PC-9 (cell line): Measurements from ENCODE around the gene VAT1L. TPM values are rescaled to one million over a fixed set of nuclear protein-coding genes. Genes with fewer than 3 reads are reported as not detected.

Experiments
- BruUV-seq: library from RNA; stranded (reverse); fragments of 400-500 nt; replicated peaks from 2 replicates; lab custom pipeline; 2021; lab: Mats Ljungman, UMichigan
- CTCF ChIA-PET: fragments of 300-600 bp; sonication (Branson Sonifier 250); formaldehyde crosslinking; loops from one replicate; lab custom pipeline; 2022; ENCODE audit warnings: antibody characterized with exemption; lab: Charles Lee
- POLR2A ChIA-PET: fragments of 300-600 bp; sonication (Branson Sonifier 250); formaldehyde crosslinking; loops from one replicate; lab custom pipeline; 2022; ENCODE audit warnings: antibody characterized with exemption; ENCODE audit not compliant: unreplicated experiment; lab: Charles Lee
- DNase-seq, 2 experiments: peaks; one replicate each; pipeline versions ENCODE4 v3.0.0 to v3.0.0-alpha.2; 2015 to 2022; ENCODE audit warnings: mixed read lengths in 1 of 2
- H2AFZ ChIP-seq: fragments of 200-600 bp; sonication (generic); 2 replicates; pipeline ENCODE4 v1.8.1; 2017; ENCODE audit warnings: antibody characterized with exemption
- H3F3A ChIP-seq: fragments of 200-600 bp; sonication (generic); 2 replicates; pipeline ENCODE4 v1.8.1; 2017; ENCODE audit warnings: antibody characterized with exemption, mild to moderate bottlenecking, low read depth; ENCODE audit not compliant: insufficient read depth
- H3K27ac ChIP-seq: fragments of 200-600 bp; sonication (generic); 2 replicates; pipeline ENCODE4 v1.6.1; 2016; ENCODE audit warnings: mixed run types
- H3K27me3 ChIP-seq: fragments of 200-600 bp; sonication (generic); 2 replicates; pipeline ENCODE4 v1.6.1; 2016; ENCODE audit warnings: low read depth, mixed run types; ENCODE audit not compliant: insufficient read depth
- H3K36me3 ChIP-seq: fragments of 200-600 bp; sonication (generic); 2 replicates; pipeline ENCODE4 v1.6.1; 2016; ENCODE audit warnings: low read depth, mixed run types
- H3K4me1 ChIP-seq: fragments of 200-600 bp; sonication (generic); replicated peaks from 2 replicates; pipeline ENCODE4 v1.6.1; 2016; ENCODE audit warnings: mixed run types; ENCODE audit not compliant: insufficient read depth
- H3K4me2 ChIP-seq: fragments of 200-600 bp; sonication (generic); 2 replicates; pipeline ENCODE4 v1.6.1; 2017; ENCODE audit warnings: mixed run types
- H3K4me3 ChIP-seq: fragments of 200-600 bp; sonication (generic); 2 replicates; pipeline ENCODE4 v1.6.1; 2016; ENCODE audit warnings: mixed run types
- H3K79me2 ChIP-seq: fragments of 200-600 bp; sonication (generic); 2 replicates; pipeline ENCODE4 v1.6.1; 2017; ENCODE audit warnings: low read depth, mixed run types
- H3K9me2 ChIP-seq: fragments of 200-600 bp; sonication (generic); 2 replicates; pipeline ENCODE4 v1.8.1; 2017; ENCODE audit warnings: mild to moderate bottlenecking; ENCODE audit not compliant: insufficient read depth
- H3K9me3 ChIP-seq: fragments of 200-600 bp; sonication (generic); 2 replicates; pipeline ENCODE4 v1.8.1; 2016; ENCODE audit warnings: low read depth; ENCODE audit not compliant: insufficient read depth
- H4K20me1 ChIP-seq: fragments of 200-600 bp; sonication (generic); 2 replicates; pipeline ENCODE4 v1.8.1; 2017; ENCODE audit not compliant: insufficient read depth
- EZH2 ChIP-seq: fragments of 200-600 bp; sonication (generic); IDR thresholded peaks from 2 replicates; pipeline ENCODE4 v1.8.0; 2017; ENCODE audit warnings: antibody characterized with exemption, low read depth
- intact Hi-C: fragments of 100-400 bp; cut with micrococcal nuclease; formaldehyde crosslinking; loops from one replicate; pipeline ENCODE4 v1.10.0; 2022; ENCODE audit not compliant: unreplicated experiment
- total RNA-seq: library from RNA; stranded (reverse); gene quantifications from 2 replicates; pipeline ENCODE4 v1.2.3, GENCODE V29; 2021
- TF ChIP-seq, protein P1 (sequence below): fragments of 200-600 bp; sonication (generic); conservative IDR thresholded peaks from 2 replicates; pipeline ENCODE4 v1.6.1; 2017; ENCODE audit warnings: mixed run types, antibody characterized with exemption, mild to moderate bottlenecking, moderate library complexity

Gene VAT1L
- total RNA-seq, 1 experiment from 2014 or later = not detected

DNA sequence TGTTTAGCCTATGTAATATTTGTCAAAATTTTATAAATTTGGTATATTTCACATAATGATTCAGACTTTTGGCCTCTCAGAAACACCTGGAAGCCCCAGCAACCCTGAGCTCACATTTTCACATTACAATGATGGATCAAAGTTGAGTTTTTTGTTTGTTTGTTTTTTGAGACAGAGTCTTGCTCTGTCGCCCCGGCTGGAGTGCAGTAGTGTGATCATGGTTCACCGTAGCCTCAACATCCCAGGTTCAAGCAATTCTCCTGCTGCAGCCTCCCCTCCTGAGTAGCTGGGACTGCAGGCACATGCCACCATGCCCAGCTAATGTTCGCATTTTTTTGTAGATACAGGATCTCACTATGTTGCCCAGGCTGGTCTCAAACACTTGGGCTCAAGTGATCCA is 10.6 kb upstream of the VAT1L start:
- POLR2A ChIA-PET = no interaction called here

DNA sequence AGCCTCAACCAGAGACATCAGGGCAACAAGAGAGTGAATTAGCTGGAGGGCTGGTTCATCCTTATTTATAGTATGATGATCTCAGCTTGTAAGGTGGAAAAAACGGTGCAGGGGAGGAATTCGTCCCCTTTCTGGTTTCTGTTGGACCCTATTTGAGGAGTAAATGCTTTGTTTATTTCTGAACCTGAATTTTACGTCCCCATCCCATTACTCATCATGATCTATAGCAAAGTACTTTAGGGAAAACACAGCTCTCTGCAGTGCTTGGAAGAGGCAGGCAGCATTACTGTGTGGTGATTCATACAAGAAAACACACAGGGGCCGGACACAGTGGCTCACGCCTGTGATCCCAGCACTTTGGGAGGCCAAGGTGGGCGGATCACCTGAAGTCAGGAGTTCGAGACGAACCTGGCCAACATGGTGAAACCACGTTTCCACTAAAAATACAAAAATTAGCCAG is 8.0 kb upstream of the VAT1L start:
- H3F3A ChIP-seq = no peaks in the 10 kb centered on the region
- H3K9me3 ChIP-seq = 0 out of 2 replicates have a peak, but pooled peaks cover 4% of the 10 kb centered on the region
- H3K4me2 ChIP-seq = no peak overlapping the region
- H3K9me2 ChIP-seq = no peaks in the 10 kb centered on the region
- no peak overlapping the region for H3K4me3 ChIP-seq
- intact Hi-C loops = no loop called here
- ChIA-PET POLR2A (no interaction called here), CTCF (no interaction called here)
- no peak for DNase-seq
- H2AFZ ChIP-seq = no peak overlapping the region
- no TSS peak for BruUV-seq
- no peaks in the 10 kb centered on the region for H3K4me1 ChIP-seq
- no peaks in the 10 kb centered on the region for H3K36me3 ChIP-seq
- TF ChIP-seq, protein P1, sequence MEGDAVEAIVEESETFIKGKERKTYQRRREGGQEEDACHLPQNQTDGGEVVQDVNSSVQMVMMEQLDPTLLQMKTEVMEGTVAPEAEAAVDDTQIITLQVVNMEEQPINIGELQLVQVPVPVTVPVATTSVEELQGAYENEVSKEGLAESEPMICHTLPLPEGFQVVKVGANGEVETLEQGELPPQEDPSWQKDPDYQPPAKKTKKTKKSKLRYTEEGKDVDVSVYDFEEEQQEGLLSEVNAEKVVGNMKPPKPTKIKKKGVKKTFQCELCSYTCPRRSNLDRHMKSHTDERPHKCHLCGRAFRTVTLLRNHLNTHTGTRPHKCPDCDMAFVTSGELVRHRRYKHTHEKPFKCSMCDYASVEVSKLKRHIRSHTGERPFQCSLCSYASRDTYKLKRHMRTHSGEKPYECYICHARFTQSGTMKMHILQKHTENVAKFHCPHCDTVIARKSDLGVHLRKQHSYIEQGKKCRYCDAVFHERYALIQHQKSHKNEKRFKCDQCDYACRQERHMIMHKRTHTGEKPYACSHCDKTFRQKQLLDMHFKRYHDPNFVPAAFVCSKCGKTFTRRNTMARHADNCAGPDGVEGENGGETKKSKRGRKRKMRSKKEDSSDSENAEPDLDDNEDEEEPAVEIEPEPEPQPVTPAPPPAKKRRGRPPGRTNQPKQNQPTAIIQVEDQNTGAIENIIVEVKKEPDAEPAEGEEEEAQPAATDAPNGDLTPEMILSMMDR = no peak
- TF ChIP-seq EZH2 = no peak
- no peak overlapping the region for H3K27ac ChIP-seq
- H4K20me1 ChIP-seq = no peaks in the 10 kb centered on the region
- H3K27me3 ChIP-seq = peaks cover 30% of the 10 kb centered on the region
- no peaks in the 10 kb centered on the region for H3K79me2 ChIP-seq

More for the DNA sequence above, 10.6 kb upstream of the VAT1L start:
- Histone ChIP-seq H2AFZ (no peak overlapping the region), H3F3A (no peaks in the 10 kb centered on the region), H3K4me1 (no peaks in the 10 kb centered on the region), H3K4me3 (no peak overlapping the region), H3K27ac (no peak overlapping the region), H3K36me3 (no peaks in the 10 kb centered on the region), H3K4me2 (no peak overlapping the region), H3K27me3 (peaks cover 35% of the 10 kb centered on the region), H3K9me2 (no peaks in the 10 kb centered on the region), H4K20me1 (no peaks in the 10 kb centered on the region), H3K9me3 (0 out of 2 replicates have a peak, but pooled peaks cover 4% of the 10 kb centered on the region), H3K79me2 (no peaks in the 10 kb centered on the region)
- no peak for TF ChIP-seq EZH2
- TF ChIP-seq, protein P1 = no peak
- DNase-seq = no peak
- CTCF ChIA-PET = no interaction called here
- no TSS peak for BruUV-seq
- intact Hi-C loops = no loop called here

DNA sequence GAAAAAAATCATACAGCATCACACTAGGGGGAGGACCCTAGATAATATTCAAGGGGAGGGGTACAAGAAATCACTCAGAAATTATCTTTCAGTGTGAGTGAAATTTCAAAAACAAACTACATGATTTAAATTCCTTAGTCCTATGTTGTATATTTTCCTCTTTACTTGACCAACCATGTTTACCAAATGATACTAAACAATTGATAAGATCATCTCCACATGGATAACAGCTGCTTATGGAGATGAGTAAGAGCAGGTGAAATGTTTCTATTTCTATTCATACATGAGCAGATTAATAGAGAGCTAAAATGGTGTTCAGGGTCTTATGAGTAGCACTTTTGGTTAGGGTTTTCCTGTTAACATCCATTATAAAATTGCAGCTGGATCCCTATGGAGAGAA is 7.3 kb upstream of the VAT1L start:
- no peak for TF ChIP-seq EZH2
- TF ChIP-seq, protein P1 = no peak
- CTCF ChIA-PET = no interaction called here
- 0 out of 2 replicates have a peak, but pooled peaks cover 4% of the 10 kb centered on the region for H3K9me3 ChIP-seq
- no peaks in the 10 kb centered on the region for H3K4me1 ChIP-seq
- no peak overlapping the region for H3K27ac ChIP-seq
- H2AFZ ChIP-seq = no peak overlapping the region
- H3K9me2 ChIP-seq = no peaks in the 10 kb centered on the region
- no peaks in the 10 kb centered on the region for H3F3A ChIP-seq
- POLR2A ChIA-PET = no interaction called here
- no TSS peak for BruUV-seq
- no peak overlapping the region for H3K4me2 ChIP-seq
- no peaks in the 10 kb centered on the region for H3K36me3 ChIP-seq
- DNase-seq = no peak
- H3K79me2 ChIP-seq = no peaks in the 10 kb centered on the region
- H3K27me3 ChIP-seq = peaks cover 27% of the 10 kb centered on the region
- intact Hi-C loops = no loop called here
- H3K4me3 ChIP-seq = no peak overlapping the region
- H4K20me1 ChIP-seq = no peaks in the 10 kb centered on the region
